ENCODE measurements around the gene NPY. TPM values are rescaled to one million over a fixed set of nuclear protein-coding genes. Genes with fewer than 3 reads are reported as not detected.

Gene NPY
- total and polyA plus RNA-seq, 10 of the 15 experiments (the other 5 are each of a cell fraction or from before 2014, with no cell fraction given), result not detected

DNA sequence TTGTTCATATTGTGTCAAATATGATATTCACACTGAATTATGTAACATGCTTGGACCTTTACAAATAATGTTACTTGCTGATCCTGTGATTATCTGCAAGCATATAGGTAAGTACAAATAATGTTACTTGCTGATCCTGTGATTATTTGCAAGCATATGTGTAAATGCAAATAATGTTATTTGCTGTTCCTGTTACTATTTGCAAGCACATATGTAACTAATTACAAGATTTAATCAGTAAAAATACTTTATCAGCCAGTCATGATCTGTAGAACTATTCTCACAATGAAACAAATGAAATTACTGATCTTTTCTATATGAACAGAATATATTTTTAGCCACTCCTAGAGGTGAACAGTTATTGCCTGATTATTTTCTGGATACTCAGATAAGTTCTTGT, 44.7 kb upstream of the NPY start:
- Histone ChIP-seq H3K79me2 (ENCODE audit: control insufficient read depth, insufficient read depth, low read length) (no peaks in the 10 kb centered on the region), H3K36me3 (ENCODE audit: control insufficient read depth in 2 of 2, insufficient read depth in 2 of 2, low read length in 1 of 2) (no peaks in the 10 kb centered on the region), H4K20me1 (ENCODE audit: control insufficient read depth, insufficient read depth) (no peaks in the 10 kb centered on the region), H3K9me3 (replicated peaks; ENCODE audit: control insufficient read depth, insufficient read depth, low read length) (no peaks in the 10 kb centered on the region), H3K9ac (ENCODE audit: control insufficient read depth, insufficient read depth, low read length) (no peak overlapping the region), H2AFZ (ENCODE audit: control insufficient read depth, low read depth, low read length) (no peak overlapping the region), H3K4me2 (ENCODE audit: control insufficient read depth, insufficient read depth) (no peak overlapping the region), H3K27me3 (replicated peaks in 1 of 2; ENCODE audit: control insufficient read depth in 2 of 2, insufficient read depth in 2 of 2, low read length in 1 of 2) (no peaks in the 10 kb centered on the region), H3K27ac (ENCODE audit: control insufficient read depth, insufficient read depth) (no peak overlapping the region), H3K4me1 (ENCODE audit: control insufficient read depth, insufficient read depth, low read length) (no peaks in the 10 kb centered on the region), H3K4me3 (no peak overlapping the region)
- TF ChIP-seq STAT3 (IDR thresholded peaks at IDR 0.05; ENCODE audit: low read depth, low read length), result no peak
- TF ChIP-seq KLF5 (IDR thresholded peaks at IDR 0.05; ENCODE audit: partially characterized antibody), result no peak
- no peak for TF ChIP-seq SP1 (IDR thresholded peaks at IDR 0.05; ENCODE audit: low read depth, low read length)
- TF ChIP-seq, protein P1, sequence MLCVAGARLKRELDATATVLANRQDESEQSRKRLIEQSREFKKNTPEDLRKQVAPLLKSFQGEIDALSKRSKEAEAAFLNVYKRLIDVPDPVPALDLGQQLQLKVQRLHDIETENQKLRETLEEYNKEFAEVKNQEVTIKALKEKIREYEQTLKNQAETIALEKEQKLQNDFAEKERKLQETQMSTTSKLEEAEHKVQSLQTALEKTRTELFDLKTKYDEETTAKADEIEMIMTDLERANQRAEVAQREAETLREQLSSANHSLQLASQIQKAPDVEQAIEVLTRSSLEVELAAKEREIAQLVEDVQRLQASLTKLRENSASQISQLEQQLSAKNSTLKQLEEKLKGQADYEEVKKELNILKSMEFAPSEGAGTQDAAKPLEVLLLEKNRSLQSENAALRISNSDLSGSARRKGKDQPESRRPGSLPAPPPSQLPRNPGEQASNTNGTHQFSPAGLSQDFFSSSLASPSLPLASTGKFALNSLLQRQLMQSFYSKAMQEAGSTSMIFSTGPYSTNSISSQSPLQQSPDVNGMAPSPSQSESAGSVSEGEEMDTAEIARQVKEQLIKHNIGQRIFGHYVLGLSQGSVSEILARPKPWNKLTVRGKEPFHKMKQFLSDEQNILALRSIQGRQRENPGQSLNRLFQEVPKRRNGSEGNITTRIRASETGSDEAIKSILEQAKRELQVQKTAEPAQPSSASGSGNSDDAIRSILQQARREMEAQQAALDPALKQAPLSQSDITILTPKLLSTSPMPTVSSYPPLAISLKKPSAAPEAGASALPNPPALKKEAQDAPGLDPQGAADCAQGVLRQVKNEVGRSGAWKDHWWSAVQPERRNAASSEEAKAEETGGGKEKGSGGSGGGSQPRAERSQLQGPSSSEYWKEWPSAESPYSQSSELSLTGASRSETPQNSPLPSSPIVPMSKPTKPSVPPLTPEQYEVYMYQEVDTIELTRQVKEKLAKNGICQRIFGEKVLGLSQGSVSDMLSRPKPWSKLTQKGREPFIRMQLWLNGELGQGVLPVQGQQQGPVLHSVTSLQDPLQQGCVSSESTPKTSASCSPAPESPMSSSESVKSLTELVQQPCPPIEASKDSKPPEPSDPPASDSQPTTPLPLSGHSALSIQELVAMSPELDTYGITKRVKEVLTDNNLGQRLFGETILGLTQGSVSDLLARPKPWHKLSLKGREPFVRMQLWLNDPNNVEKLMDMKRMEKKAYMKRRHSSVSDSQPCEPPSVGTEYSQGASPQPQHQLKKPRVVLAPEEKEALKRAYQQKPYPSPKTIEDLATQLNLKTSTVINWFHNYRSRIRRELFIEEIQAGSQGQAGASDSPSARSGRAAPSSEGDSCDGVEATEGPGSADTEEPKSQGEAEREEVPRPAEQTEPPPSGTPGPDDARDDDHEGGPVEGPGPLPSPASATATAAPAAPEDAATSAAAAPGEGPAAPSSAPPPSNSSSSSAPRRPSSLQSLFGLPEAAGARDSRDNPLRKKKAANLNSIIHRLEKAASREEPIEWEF (IDR thresholded peaks at IDR 0.05; ENCODE audit: insufficient replicate concordance, low read depth, low read length), result no peak
- TF ChIP-seq, protein P2, sequence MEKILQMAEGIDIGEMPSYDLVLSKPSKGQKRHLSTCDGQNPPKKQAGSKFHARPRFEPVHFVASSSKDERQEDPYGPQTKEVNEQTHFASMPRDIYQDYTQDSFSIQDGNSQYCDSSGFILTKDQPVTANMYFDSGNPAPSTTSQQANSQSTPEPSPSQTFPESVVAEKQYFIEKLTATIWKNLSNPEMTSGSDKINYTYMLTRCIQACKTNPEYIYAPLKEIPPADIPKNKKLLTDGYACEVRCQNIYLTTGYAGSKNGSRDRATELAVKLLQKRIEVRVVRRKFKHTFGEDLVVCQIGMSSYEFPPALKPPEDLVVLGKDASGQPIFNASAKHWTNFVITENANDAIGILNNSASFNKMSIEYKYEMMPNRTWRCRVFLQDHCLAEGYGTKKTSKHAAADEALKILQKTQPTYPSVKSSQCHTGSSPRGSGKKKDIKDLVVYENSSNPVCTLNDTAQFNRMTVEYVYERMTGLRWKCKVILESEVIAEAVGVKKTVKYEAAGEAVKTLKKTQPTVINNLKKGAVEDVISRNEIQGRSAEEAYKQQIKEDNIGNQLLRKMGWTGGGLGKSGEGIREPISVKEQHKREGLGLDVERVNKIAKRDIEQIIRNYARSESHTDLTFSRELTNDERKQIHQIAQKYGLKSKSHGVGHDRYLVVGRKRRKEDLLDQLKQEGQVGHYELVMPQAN (conservative IDR thresholded peaks at IDR 0.05), result no peak
- BruUV-seq (replicated peaks), result no TSS peak
- ATAC-seq, result no peak
- ChIA-PET RAD21 (ENCODE audit: unreplicated experiment) (no interaction called here), POLR2A (no interaction called here), SMC1A (ENCODE audit: uncharacterized antibody, unreplicated experiment) (no interaction called here), CTCF (no interaction called here)
- FAIRE-seq, result no peak
- DNase-seq (ENCODE audit: low read depth, low spot score), result no peak
- in situ Hi-C loops (cut with MboI) (no loop called here), intact Hi-C loops (cut with micrococcal nuclease; ENCODE audit: unreplicated experiment) (no loop called here)

All from GM12878 (cell line).